Activated T-helper 2 cell treated with anti-CD3 and anti-CD28 coated beads, Interferon-gamma antibody, Interleukin-2, Interleukin-4, amounts not matched to agents 10 μg/mL and 5 μg/mL and 100 μg/mL, durations not matched to agents 14 hours and 24 hours and 36 hours (primary cell): ENCODE measurements around the gene ZNF775. TPM values are rescaled to one million over a fixed set of nuclear protein-coding genes. Genes with fewer than 3 reads are reported as not detected.

Source experiments
- DNase-seq: peaks from one replicate; pipeline ENCODE4 v3.0.0; 2021; ENCODE audit warnings: low spot score
- H3K27ac Mint-ChIP-seq: one replicate; pipeline ENCODE4 v1.8.0; 2021; ENCODE audit warnings: mixed read lengths
- H3K27me3 Mint-ChIP-seq: one replicate; pipeline ENCODE4 v1.8.0; 2021; ENCODE audit warnings: low read depth, mixed read lengths
- H3K36me3 Mint-ChIP-seq: one replicate; pipeline ENCODE4 v1.8.0; 2021; ENCODE audit warnings: low read depth, mixed read lengths
- H3K4me1 Mint-ChIP-seq: one replicate; pipeline ENCODE4 v1.8.0; 2021; ENCODE audit warnings: low read depth, mixed read lengths
- H3K4me3 Mint-ChIP-seq: one replicate; pipeline ENCODE4 v1.8.0; 2021; ENCODE audit warnings: low read depth, mild to moderate bottlenecking, moderate library complexity, mixed read lengths
- H3K9me3 Mint-ChIP-seq: one replicate; pipeline ENCODE4 v1.8.0; 2021; ENCODE audit warnings: mixed read lengths
- intact Hi-C: fragments of 100-400 bp; cut with micrococcal nuclease; formaldehyde crosslinking; loops from one replicate; pipeline ENCODE4 v1.15.1; 2023
- total RNA-seq: library from RNA; stranded (reverse); gene quantifications from 2 replicates; pipeline ENCODE4 v1.2.3, GENCODE V29; 2022

The ZNF775 gene
- total RNA-seq, 1 donor from 2014 or later: 4.5 TPM

- H3K36me3 Mint-ChIP-seq: peaks cover 15% of the 10 kb centered on the region
- H3K27me3 Mint-ChIP-seq: peaks cover 34% of the 10 kb centered on the region
- no peak overlapping the region for H3K27ac Mint-ChIP-seq
- intact Hi-C loops: no loop called here
- peaks cover 9% of the 10 kb centered on the region for H3K4me1 Mint-ChIP-seq
- no peak for DNase-seq
- no peak overlapping the region for H3K4me3 Mint-ChIP-seq
- H3K9me3 Mint-ChIP-seq: no peaks in the 10 kb centered on the region
Measured at GRCh38 chr7:150339409-150339809, 39.7 kb upstream of the ZNF775 start.

GRCh38 chr7:150340024-150340749 lies 38.9 kb upstream of the ZNF775 start:
- no peak for DNase-seq
- H3K9me3 Mint-ChIP-seq: no peaks in the 10 kb centered on the region
- H3K27me3 Mint-ChIP-seq: peaks cover 36% of the 10 kb centered on the region
- intact Hi-C loops: no loop called here
- peaks cover 15% of the 10 kb centered on the region for H3K36me3 Mint-ChIP-seq
- H3K4me1 Mint-ChIP-seq: peaks cover 9% of the 10 kb centered on the region
- no peak overlapping the region for H3K4me3 Mint-ChIP-seq
- no peak overlapping the region for H3K27ac Mint-ChIP-seq

GRCh38 chr7:150340875-150341262 lies 38.3 kb upstream of the ZNF775 start:
- intact Hi-C loops: no loop called here

GRCh38 chr7:150341263-150342120 lies 37.6 kb upstream of the ZNF775 start, which contains the start of gene RARRES2:
TSS of gene RARRES2 (minus strand) at chr7:150341629. CDS start at chr7:150340609, 1,020 bp downstream.
- Mint-ChIP-seq H3K27me3 (peaks cover 41% of the 10 kb centered on the region), H3K4me1 (peaks cover 9% of the 10 kb centered on the region), H3K36me3 (peaks cover 12% of the 10 kb centered on the region), H3K27ac (no peak within 1 kb of the TSS), H3K9me3 (no peaks in the 10 kb centered on the region), H3K4me3 (no peak within 1 kb of the TSS)
- DNase-seq: no peak
- intact Hi-C loops: no loop called here

More at GRCh38 chr7:150340875-150341262, 38.3 kb upstream of the ZNF775 start:
- peaks cover 15% of the 10 kb centered on the region for H3K36me3 Mint-ChIP-seq
- DNase-seq: no peak
- no peak overlapping the region for H3K4me3 Mint-ChIP-seq
- no peak overlapping the region for H3K27ac Mint-ChIP-seq
- peaks cover 9% of the 10 kb centered on the region for H3K4me1 Mint-ChIP-seq
- no peaks in the 10 kb centered on the region for H3K9me3 Mint-ChIP-seq
- H3K27me3 Mint-ChIP-seq: peaks cover 36% of the 10 kb centered on the region

- H3K9me3 Mint-ChIP-seq: no peaks in the 10 kb centered on the region
- no peak overlapping the region for H3K27ac Mint-ChIP-seq
- peaks cover 45% of the 10 kb centered on the region for H3K27me3 Mint-ChIP-seq
- peaks cover 12% of the 10 kb centered on the region for H3K36me3 Mint-ChIP-seq
- H3K4me3 Mint-ChIP-seq: no peak overlapping the region
- no peak for DNase-seq
- peaks cover 9% of the 10 kb centered on the region for H3K4me1 Mint-ChIP-seq
- intact Hi-C loops: no loop called here
Measured at GRCh38 chr7:150342121-150342408, 37.1 kb upstream of the ZNF775 start.

- peaks cover 7% of the 10 kb centered on the region for H3K36me3 Mint-ChIP-seq
- H3K4me1 Mint-ChIP-seq: peaks cover 9% of the 10 kb centered on the region
- H3K27ac Mint-ChIP-seq: no peak overlapping the region
- intact Hi-C loops: no loop called here
- no peak for DNase-seq
- H3K9me3 Mint-ChIP-seq: no peaks in the 10 kb centered on the region
- H3K4me3 Mint-ChIP-seq: no peak overlapping the region
- H3K27me3 Mint-ChIP-seq: peaks cover 47% of the 10 kb centered on the region
Measured at GRCh38 chr7:150343225-150343624, 35.9 kb upstream of the ZNF775 start.

GRCh38 chr7:150344299-150344698 lies 34.8 kb upstream of the ZNF775 start:
- H3K4me1 Mint-ChIP-seq: peaks cover 7% of the 10 kb centered on the region
- H3K4me3 Mint-ChIP-seq: no peak overlapping the region
- H3K27ac Mint-ChIP-seq: no peak overlapping the region
- H3K36me3 Mint-ChIP-seq: peaks cover 7% of the 10 kb centered on the region
- no peaks in the 10 kb centered on the region for H3K9me3 Mint-ChIP-seq
- peaks cover 47% of the 10 kb centered on the region for H3K27me3 Mint-ChIP-seq
- no peak for DNase-seq
- intact Hi-C loops: no loop called here

- peaks cover 5% of the 10 kb centered on the region for H3K4me1 Mint-ChIP-seq
- H3K36me3 Mint-ChIP-seq: peaks cover 7% of the 10 kb centered on the region
- intact Hi-C loops: no loop called here
Measured at GRCh38 chr7:150345012-150345411, 34.1 kb upstream of the ZNF775 start.

GRCh38 chr7:150346922-150347321 lies 32.2 kb upstream of the ZNF775 start:
- no peak for DNase-seq
- peaks cover 40% of the 10 kb centered on the region for H3K27me3 Mint-ChIP-seq
- H3K9me3 Mint-ChIP-seq: no peaks in the 10 kb centered on the region
- H3K4me1 Mint-ChIP-seq: no peaks in the 10 kb centered on the region
- H3K36me3 Mint-ChIP-seq: peaks cover 3% of the 10 kb centered on the region
- intact Hi-C loops: no loop called here
- H3K4me3 Mint-ChIP-seq: no peak overlapping the region
- no peak overlapping the region for H3K27ac Mint-ChIP-seq

More at GRCh38 chr7:150345012-150345411, 34.1 kb upstream of the ZNF775 start:
- Mint-ChIP-seq H3K4me3 (no peak overlapping the region), H3K27me3 (peaks cover 44% of the 10 kb centered on the region), H3K9me3 (no peaks in the 10 kb centered on the region), H3K27ac (no peak overlapping the region)
- DNase-seq: no peak

GRCh38 chr7:150351587-150352194 lies 27.4 kb upstream of the ZNF775 start:
- peaks cover 11% of the 10 kb centered on the region for H3K4me1 Mint-ChIP-seq
- DNase-seq: no peak
- no peaks in the 10 kb centered on the region for H3K9me3 Mint-ChIP-seq
- no peak overlapping the region for H3K4me3 Mint-ChIP-seq
- H3K27me3 Mint-ChIP-seq: peaks cover 16% of the 10 kb centered on the region
- intact Hi-C loops: no loop called here
- H3K27ac Mint-ChIP-seq: no peak overlapping the region
- H3K36me3 Mint-ChIP-seq: no peaks in the 10 kb centered on the region

- intact Hi-C loops: loop anchor here (2.0 to 5.0 kb wide), 3 partner anchors 33 to 402 kb away; partner anchors contain the start of genes ACTR3C and LRRC61
- no peak overlapping the region for H3K4me3 Mint-ChIP-seq
- DNase-seq: no peak
- H3K4me1 Mint-ChIP-seq: peaks cover 33% of the 10 kb centered on the region
- peaks cover 12% of the 10 kb centered on the region for H3K27me3 Mint-ChIP-seq
- H3K36me3 Mint-ChIP-seq: no peaks in the 10 kb centered on the region
- H3K9me3 Mint-ChIP-seq: no peaks in the 10 kb centered on the region
- H3K27ac Mint-ChIP-seq: no peak overlapping the region
Measured at GRCh38 chr7:150355666-150356059, 23.5 kb upstream of the ZNF775 start.

GRCh38 chr7:150356265-150356897 lies 22.7 kb upstream of the ZNF775 start:
- H3K4me3 Mint-ChIP-seq: no peak overlapping the region
- H3K4me1 Mint-ChIP-seq: peaks cover 33% of the 10 kb centered on the region
- intact Hi-C loops: loop anchor here (2.0 to 5.0 kb wide), 3 partner anchors 34 to 401 kb away; partner anchors contain the start of genes ACTR3C and LRRC61
- no peak for DNase-seq
- H3K9me3 Mint-ChIP-seq: no peaks in the 10 kb centered on the region
- no peak overlapping the region for H3K27ac Mint-ChIP-seq
- peaks cover 11% of the 10 kb centered on the region for H3K27me3 Mint-ChIP-seq
- H3K36me3 Mint-ChIP-seq: no peaks in the 10 kb centered on the region
